Natural killer cell (primary cell): ENCODE data around the gene COX6B2. TPM values are rescaled to one million over a fixed set of nuclear protein-coding genes. Genes with fewer than 3 reads are reported as not detected.

Source experiments
- ATAC-seq, 3 donors: fragments of 150-1000 bp in 2 of 3; fragments of 200-7000 bp in 1 of 3; cut with Tn5 transposase; 1 replicate in 1 of 3; 2 replicates in 2 of 3; pipeline ENCODE4 v1.10.0; 2021; ENCODE audit warnings: mild to moderate bottlenecking in 2 of 3, moderate library complexity in 2 of 3
- DNase-seq, 2 donors: peaks; one replicate each; pipeline versions ENCODE4 v3.0.0 to v3.0.0-alpha.2; 2013 to 2021; ENCODE audit warnings: mixed read lengths in 1 of 2
- H3K27ac ChIP-seq: one replicate; pipeline ENCODE4 v1.5.1; 2013; ENCODE audit warnings: mild to moderate bottlenecking, low read length
- H3K27me3 ChIP-seq: one replicate; pipeline ENCODE4 v1.6.1; 2013; ENCODE audit warnings: low read length; ENCODE audit not compliant: control insufficient read depth, insufficient read depth
- H3K36me3 ChIP-seq: one replicate; pipeline ENCODE4 v1.6.1; 2013; ENCODE audit warnings: low read length; ENCODE audit not compliant: control insufficient read depth, insufficient read depth
- H3K4me1 ChIP-seq: one replicate; pipeline ENCODE4 v1.6.1; 2013; ENCODE audit warnings: low read length; ENCODE audit not compliant: control insufficient read depth, insufficient read depth
- H3K4me3 ChIP-seq: one replicate; pipeline ENCODE4 v1.5.1; 2013; ENCODE audit warnings: low read length
- H3K9me3 ChIP-seq: one replicate; pipeline ENCODE4 v1.6.1; 2013; ENCODE audit warnings: low read length; ENCODE audit not compliant: control insufficient read depth, insufficient read depth
- H3K27ac Mint-ChIP-seq, 2 donors: one replicate each; pipeline ENCODE4 v1.8.0; 2022; ENCODE audit warnings: mild to moderate bottlenecking in 2 of 2, mixed read lengths in 2 of 2, moderate library complexity in 1 of 2
- H3K27me3 Mint-ChIP-seq, 2 donors: one replicate each; pipeline ENCODE4 v1.8.0; 2022; ENCODE audit warnings: low read depth in 2 of 2, mixed read lengths in 2 of 2
- H3K36me3 Mint-ChIP-seq: one replicate; pipeline ENCODE4 v1.8.0; 2022; ENCODE audit warnings: mixed read lengths
- H3K4me1 Mint-ChIP-seq, 2 donors: one replicate each; pipeline ENCODE4 v1.8.0; 2022; ENCODE audit warnings: mixed read lengths in 2 of 2
- H3K4me3 Mint-ChIP-seq: one replicate; pipeline ENCODE4 v1.8.0; 2022; ENCODE audit warnings: mild to moderate bottlenecking, moderate library complexity, mixed read lengths
- H3K9me3 Mint-ChIP-seq, 2 donors: one replicate each; pipeline ENCODE4 v1.8.0; 2022; ENCODE audit warnings: mixed read lengths in 2 of 2
- CTCF ChIP-seq: fragments of 200-600 bp; IDR thresholded peaks from one replicate; pipeline ENCODE4 v1.8.0; 2022; ENCODE audit warnings: antibody characterized with exemption
- WGBS: methylation state at CpG from one replicate; pipeline ENCODE4 v1.1.7; 2013; ENCODE audit warnings: missing lambda C conversion rate; ENCODE audit not compliant: insufficient coverage; 5-methylcytosine and 5-hydroxymethylcytosine counted together
- intact Hi-C: fragments of 100-400 bp; cut with micrococcal nuclease; formaldehyde crosslinking; loops from one replicate; pipeline ENCODE4 v1.14.2; 2022
- total RNA-seq, 4 donors: library from RNA; stranded (reverse); fragments of 120-200 nt in 1 of 4; gene quantifications; one replicate each; pipeline versions ENCODE4 v1.2.3 to v1.2.4, GENCODE V29; 2013 to 2022

Gene COX6B2
- total RNA-seq, 3 donors from 2014 or later (not counting 1 experiment from before 2014, with no cell fraction given): 0.26 to 6.5 TPM; not detected in 1

GRCh38 chr19:55321466-55322137 lies 32.9 kb downstream of the COX6B2 start:
- no peak for TF ChIP-seq CTCF
- H3K4me3 Mint-ChIP-seq: no peak overlapping the region
- H3K27me3 ChIP-seq: no peaks in the 10 kb centered on the region
- no peaks in the 10 kb centered on the region for H3K9me3 ChIP-seq
- H3K27ac ChIP-seq: no peak overlapping the region
- H3K27me3 Mint-ChIP-seq: peaks cover 8 to 25% of the 10 kb centered on the region in 2 donors
- intact Hi-C loops: no loop called here
- no peaks in the 10 kb centered on the region for H3K4me1 ChIP-seq
- ATAC-seq: no peak
- no peak overlapping the region for H3K4me3 ChIP-seq
- H3K4me1 Mint-ChIP-seq: no peaks in the 10 kb centered on the region
- no peak for DNase-seq
- H3K36me3 ChIP-seq: no peaks in the 10 kb centered on the region
- no peaks in the 10 kb centered on the region for H3K36me3 Mint-ChIP-seq
- no peak overlapping the region for H3K27ac Mint-ChIP-seq
- H3K9me3 Mint-ChIP-seq: no peaks in the 10 kb centered on the region
- 32% methylated on average over 4 of the region's 9 CpGs for WGBS

DNA sequence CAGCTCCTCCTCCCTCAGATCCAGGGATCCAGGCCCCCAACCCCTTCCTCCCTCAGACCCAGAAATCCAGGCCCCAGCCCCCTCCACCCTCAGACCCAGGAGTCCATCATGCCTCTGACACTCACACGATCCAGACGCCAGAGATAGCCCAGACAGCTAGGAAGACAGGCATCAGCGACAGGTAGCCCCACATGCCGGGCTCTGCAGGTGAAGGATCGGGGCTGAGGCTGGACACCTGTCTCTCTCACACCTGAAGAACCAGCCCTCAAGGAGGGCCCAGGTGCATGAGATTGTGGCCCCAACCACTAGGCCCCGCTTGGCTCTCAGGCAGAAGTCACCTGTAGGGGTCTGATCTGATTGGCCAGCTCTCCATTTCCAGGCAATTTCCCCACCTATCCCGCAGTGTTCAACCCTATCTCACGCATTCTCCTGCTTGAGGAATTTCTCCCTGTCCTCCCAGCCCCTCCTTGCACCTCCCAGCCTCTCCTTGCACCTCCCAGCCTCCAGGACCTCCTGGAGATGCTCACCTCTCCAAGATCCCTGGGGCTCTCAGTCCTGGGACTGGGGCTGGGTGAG lies 33.6 kb downstream of the COX6B2 start:
- no peak overlapping the region for H3K4me3 Mint-ChIP-seq
- no peak for TF ChIP-seq CTCF
- Histone ChIP-seq H3K9me3 (no peaks in the 10 kb centered on the region), H3K4me1 (no peaks in the 10 kb centered on the region), H3K4me3 (no peak overlapping the region), H3K27me3 (no peaks in the 10 kb centered on the region), H3K27ac (no peak overlapping the region), H3K36me3 (no peaks in the 10 kb centered on the region)
- ATAC-seq: no peak
- intact Hi-C loops: no loop called here
- WGBS: 83% methylated on average over 8 of the region's 8 CpGs
- H3K27ac Mint-ChIP-seq: no peak overlapping the region
- no peak for DNase-seq
- peaks cover 8 to 19% of the 10 kb centered on the region in 2 donors for H3K27me3 Mint-ChIP-seq
- no peaks in the 10 kb centered on the region for H3K9me3 Mint-ChIP-seq
- no peaks in the 10 kb centered on the region for H3K4me1 Mint-ChIP-seq
- no peaks in the 10 kb centered on the region for H3K36me3 Mint-ChIP-seq

GRCh38 chr19:55319785-55320184 lies 34.7 kb downstream of the COX6B2 start:
- Histone ChIP-seq H3K27me3 (no peaks in the 10 kb centered on the region), H3K4me1 (no peaks in the 10 kb centered on the region), H3K4me3 (no peak overlapping the region), H3K36me3 (no peaks in the 10 kb centered on the region), H3K9me3 (no peaks in the 10 kb centered on the region), H3K27ac (no peak overlapping the region)
- no peak overlapping the region for H3K4me3 Mint-ChIP-seq
- no peaks in the 10 kb centered on the region for H3K9me3 Mint-ChIP-seq
- peaks cover 8 to 15% of the 10 kb centered on the region in 2 donors for H3K27me3 Mint-ChIP-seq
- WGBS: 88% methylated on average over 21 of the region's 21 CpGs
- H3K4me1 Mint-ChIP-seq: no peaks in the 10 kb centered on the region
- H3K27ac Mint-ChIP-seq: no peak overlapping the region
- H3K36me3 Mint-ChIP-seq: no peaks in the 10 kb centered on the region
- no peak for TF ChIP-seq CTCF
- ATAC-seq (no peak), DNase-seq (no peak)
- intact Hi-C loops: no loop called here
